ENCODE results near the gene RAB3GAP1. TPM values are rescaled to one million over a fixed set of nuclear protein-coding genes. Genes with fewer than 3 reads are reported as not detected.

RAB3GAP1 gene
- total RNA-seq, 1 donor from 2014 or later, result 25.4 TPM

DNA sequence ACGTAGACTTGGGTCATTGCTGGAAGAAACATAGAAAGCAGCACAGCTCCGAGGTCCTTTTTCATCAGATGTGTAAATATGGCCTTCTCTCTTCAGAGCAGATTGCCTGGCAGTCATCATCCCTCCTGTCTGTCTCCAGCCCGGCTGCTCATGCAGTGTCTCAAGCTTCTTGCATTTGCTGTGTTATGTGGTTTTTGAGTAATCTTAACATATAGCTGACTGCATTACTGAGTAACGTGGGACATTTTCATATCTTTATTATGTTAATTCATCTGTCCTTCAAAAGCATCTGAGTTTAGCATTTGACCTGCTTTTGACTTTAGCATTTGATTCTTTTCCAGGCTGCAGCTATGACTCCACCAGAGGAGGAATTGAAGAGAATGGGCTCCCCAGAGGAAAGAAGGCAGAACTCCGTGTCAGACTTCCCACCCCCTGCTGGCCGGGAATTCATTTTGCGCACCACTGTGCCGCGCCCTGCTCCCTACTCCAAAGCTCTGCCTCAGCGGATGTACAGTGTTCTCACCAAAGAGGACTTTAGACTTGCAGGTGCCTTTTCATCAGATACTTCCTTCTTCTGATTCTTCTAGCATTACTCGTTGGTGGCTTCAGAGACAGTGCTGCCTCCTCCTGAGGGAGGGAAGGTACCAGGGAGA lies 116.2 kb downstream of the RAB3GAP1 start:
- peak; percentile 5 for TF ChIP-seq CTCF (conservative IDR thresholded peaks at IDR 0.05; ENCODE audit: low read depth, low read length)
- DNase-seq (ENCODE audit: low read depth), result no peak

DNA sequence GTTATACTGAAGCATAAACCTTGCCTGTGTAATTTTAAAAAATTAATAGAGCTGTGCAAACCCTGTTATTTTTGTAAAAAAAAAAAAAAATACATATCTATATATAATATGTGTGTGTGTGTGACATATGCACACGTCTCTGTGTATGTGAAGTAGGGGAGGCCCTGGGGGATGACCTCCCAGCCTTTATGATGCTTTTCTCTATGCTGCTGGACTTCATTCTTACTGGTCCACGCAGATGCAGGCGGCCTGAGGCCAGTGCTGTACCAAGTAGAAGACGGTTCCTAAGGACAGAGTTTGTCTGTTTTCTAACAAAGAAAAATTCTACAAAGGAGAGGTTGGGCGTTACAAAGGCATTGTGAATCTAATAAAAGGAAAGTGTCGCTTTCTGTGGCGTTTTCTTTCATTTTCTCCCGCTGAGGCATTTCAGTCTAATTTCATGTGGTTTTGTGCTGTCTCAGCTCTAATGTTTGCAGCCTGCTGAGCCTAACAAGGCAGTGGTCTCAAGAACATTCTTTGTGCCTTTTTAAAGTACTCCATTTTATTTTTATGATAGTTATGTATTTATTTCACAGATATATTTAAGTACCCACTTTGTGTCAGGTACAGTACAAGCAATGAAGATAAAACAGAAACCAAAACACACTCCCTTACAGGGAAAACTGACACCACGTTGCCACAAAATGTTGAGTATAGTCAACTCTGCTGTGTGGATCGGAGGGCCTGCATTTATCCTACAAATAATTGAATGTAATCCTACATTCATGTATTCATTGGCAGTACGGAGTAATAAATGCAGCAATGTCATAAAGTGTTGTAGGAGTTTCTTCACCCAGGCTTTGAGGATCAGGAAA lies 118.0 kb downstream of the RAB3GAP1 start:
- DNase-seq (ENCODE audit: low read depth), result no peak
- no peak for TF ChIP-seq CTCF (conservative IDR thresholded peaks at IDR 0.05; ENCODE audit: low read depth, low read length)
- H3K4me3 ChIP-seq (ENCODE audit: low read depth, low read length), result no peak overlapping the region

More for the DNA sequence above, 116.2 kb downstream of the RAB3GAP1 start:
- no peak overlapping the region for H3K4me3 ChIP-seq (ENCODE audit: low read depth, low read length)

DNA sequence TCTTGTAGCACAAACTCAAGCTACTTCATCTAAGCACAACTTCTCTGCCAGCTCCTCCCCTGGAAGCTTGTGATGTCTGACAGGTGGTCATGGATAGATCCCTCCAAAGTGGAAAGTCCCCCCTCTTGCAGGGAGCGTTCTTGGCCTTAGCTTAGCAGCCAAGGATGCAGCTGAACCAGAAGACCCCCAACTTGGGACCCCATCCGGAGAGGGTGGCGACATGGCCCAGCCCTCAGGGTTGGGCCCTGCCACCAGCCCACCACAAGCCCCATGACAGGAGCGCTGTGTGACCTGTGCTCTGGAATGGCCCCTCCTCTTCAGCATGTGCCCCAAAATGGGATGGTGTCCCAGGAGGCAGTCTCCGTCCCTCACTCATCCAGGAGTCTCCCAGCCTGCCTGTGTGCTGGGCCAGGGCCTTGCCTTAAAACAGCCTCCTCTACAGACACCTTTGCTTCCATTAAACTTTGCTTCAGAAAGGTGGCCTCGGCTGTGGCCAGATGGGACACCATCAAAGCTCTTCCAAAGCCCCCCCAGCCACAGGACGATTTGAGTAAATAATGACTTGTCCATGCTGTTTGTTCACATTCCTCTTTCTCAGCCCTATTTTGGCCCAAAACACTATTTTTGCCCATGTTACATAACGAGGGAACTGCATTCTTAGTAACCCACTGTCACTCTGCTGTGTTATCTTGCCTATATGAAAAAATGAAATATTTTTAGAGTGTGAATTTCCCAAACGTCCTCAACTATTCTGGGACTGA lies 122.1 kb downstream of the RAB3GAP1 start:
- DNase-seq (ENCODE audit: low read depth), result no peak
- no peak for TF ChIP-seq CTCF (conservative IDR thresholded peaks at IDR 0.05; ENCODE audit: low read depth, low read length)

DNA sequence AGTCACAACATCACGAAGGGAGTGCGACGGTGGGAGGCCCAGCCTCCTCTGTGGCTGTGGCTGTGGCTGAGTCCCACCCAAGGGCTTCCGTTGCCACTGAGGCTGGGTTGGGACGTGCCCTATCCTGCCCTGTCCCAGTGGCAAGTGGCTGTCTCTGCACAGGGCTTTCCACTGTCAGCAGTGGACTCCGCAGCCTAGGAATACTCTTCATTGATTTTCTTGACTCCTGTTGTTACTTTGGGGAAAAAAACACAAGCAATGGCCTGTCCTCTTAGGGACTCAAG lies 122.7 kb downstream of the RAB3GAP1 start:
- DNase-seq (ENCODE audit: low read depth), result no peak
- no peak overlapping the region for H3K4me3 ChIP-seq (ENCODE audit: low read depth, low read length)
- no peak for TF ChIP-seq CTCF (conservative IDR thresholded peaks at IDR 0.05; ENCODE audit: low read depth, low read length)

More for the DNA sequence above, 122.1 kb downstream of the RAB3GAP1 start:
- H3K4me3 ChIP-seq (ENCODE audit: low read depth, low read length), result no peak overlapping the region

DNA sequence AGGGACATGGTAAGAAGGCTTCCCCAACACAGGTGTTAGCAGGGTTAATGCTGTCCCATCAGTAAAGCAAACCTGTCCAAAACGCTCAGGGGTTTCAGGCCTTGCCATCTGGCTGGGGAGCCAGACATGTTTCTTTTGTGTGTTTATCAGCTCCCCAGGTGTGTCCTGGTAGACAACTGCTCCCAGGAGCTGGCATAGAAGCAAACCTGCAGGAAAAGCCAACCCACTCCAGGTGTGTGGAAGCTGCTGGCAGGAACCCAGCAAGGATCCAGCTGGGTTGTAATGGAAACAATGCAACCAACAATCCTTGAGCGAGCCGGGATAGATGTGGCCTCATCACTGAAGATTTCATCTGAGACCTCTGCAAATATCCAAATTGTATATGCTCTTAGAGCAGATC lies 123.1 kb downstream of the RAB3GAP1 start:
- DNase-seq (ENCODE audit: low read depth), result no peak
- no peak for TF ChIP-seq CTCF (conservative IDR thresholded peaks at IDR 0.05; ENCODE audit: low read depth, low read length)
- H3K4me3 ChIP-seq (ENCODE audit: low read depth, low read length), result no peak overlapping the region

GRCh38 chr2:135179689-135180088 lies 127.6 kb downstream of the RAB3GAP1 start:
- TF ChIP-seq CTCF (conservative IDR thresholded peaks at IDR 0.05; ENCODE audit: low read depth, low read length), result no peak
- no peak for DNase-seq (ENCODE audit: low read depth)
- no peak overlapping the region for H3K4me3 ChIP-seq (ENCODE audit: low read depth, low read length)

Data from epithelial cell of proximal tubule (primary cell).